ENCODE results near the gene DNAJC3. TPM values are rescaled to one million over a fixed set of nuclear protein-coding genes. Genes with fewer than 3 reads are reported as not detected.
A peak's percentile ranks its signal among the peaks of the same experiment; 100 is the strongest.

DNAJC3 gene
- total RNA-seq, 2 experiments from 2014 or later = 17.6 to 17.7 TPM

DNA sequence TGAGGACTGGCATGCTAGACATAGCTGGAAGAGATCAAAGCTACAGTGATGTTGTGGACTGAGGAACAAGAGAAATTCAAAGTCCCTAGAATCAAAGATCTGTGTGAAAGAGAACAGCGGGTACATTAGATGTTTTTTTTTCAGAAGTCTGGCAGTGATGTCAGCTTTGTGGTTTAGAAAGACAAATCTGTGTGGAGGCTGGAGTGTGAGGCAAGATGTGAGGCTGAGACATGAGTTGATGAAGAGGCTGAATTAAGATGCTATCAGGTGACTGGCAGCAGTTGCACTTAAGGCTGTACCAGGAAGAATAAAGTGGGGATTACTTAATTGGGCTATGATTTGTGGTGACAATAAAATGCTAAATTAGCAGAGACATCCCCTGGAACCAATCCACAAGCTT lies 46.5 kb downstream of the DNAJC3 start:
- Mint-ChIP-seq H3K4me1 (ENCODE audit: low read depth) (peaks cover 38% of the 10 kb centered on the region), H3K36me3 (ENCODE audit: low read depth) (peaks cover 74% of the 10 kb centered on the region), H3K4me3 (no peak overlapping the region), H3K9me3 (peaks cover 4% of the 10 kb centered on the region), H3K27me3 (no peaks in the 10 kb centered on the region), H3K27ac (peak overlapping the region; percentile 26)
- no peak for DNase-seq
- H3K36me3 ChIP-seq (ENCODE audit: insufficient read depth, low read length) = peaks cover 22% of the 10 kb centered on the region
- no peaks in the 10 kb centered on the region for H3K4me1 ChIP-seq (ENCODE audit: insufficient read depth, low read length)
- ChIA-PET POLR2A (interaction anchor here (0.5 kb wide), 1 partner anchor 83 kb away, joined by 3 read pairs; no protein-coding TSS in a partner anchor), CTCF (no interaction called here)
- no peak overlapping the region for H3K27ac ChIP-seq (ENCODE audit: low read depth in 1 of 2, low read length in 2 of 2)
- intact Hi-C loops (cut with DNase I, micrococcal nuclease) = loop anchor here in 1 of 2 experiments (10.0 kb wide), 1 partner anchor 49 kb away; the partner anchor contains the start of gene DNAJC3
- H3K9me3 ChIP-seq (ENCODE audit: control insufficient read depth in 1 of 2, insufficient read depth in 1 of 2, low read length in 2 of 2) = no peaks in the 10 kb centered on the region
- no peak overlapping the region for H3K4me3 ChIP-seq (ENCODE audit: low read length)
- no peaks in the 10 kb centered on the region for H3K27me3 ChIP-seq (ENCODE audit: control insufficient read depth in 1 of 2, insufficient read depth in 2 of 2, low read length in 2 of 2)
- TF ChIP-seq, protein P1, sequence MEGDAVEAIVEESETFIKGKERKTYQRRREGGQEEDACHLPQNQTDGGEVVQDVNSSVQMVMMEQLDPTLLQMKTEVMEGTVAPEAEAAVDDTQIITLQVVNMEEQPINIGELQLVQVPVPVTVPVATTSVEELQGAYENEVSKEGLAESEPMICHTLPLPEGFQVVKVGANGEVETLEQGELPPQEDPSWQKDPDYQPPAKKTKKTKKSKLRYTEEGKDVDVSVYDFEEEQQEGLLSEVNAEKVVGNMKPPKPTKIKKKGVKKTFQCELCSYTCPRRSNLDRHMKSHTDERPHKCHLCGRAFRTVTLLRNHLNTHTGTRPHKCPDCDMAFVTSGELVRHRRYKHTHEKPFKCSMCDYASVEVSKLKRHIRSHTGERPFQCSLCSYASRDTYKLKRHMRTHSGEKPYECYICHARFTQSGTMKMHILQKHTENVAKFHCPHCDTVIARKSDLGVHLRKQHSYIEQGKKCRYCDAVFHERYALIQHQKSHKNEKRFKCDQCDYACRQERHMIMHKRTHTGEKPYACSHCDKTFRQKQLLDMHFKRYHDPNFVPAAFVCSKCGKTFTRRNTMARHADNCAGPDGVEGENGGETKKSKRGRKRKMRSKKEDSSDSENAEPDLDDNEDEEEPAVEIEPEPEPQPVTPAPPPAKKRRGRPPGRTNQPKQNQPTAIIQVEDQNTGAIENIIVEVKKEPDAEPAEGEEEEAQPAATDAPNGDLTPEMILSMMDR (IDR thresholded peaks at IDR 0.05) = no peak
- ATAC-seq (ENCODE audit: poor library complexity) = no peak

GRCh38 chr13:95724252-95724651 lies 47.3 kb downstream of the DNAJC3 start:
- intact Hi-C loops (cut with DNase I, micrococcal nuclease) = loop anchor here in 1 of 2 experiments (10.0 kb wide), 1 partner anchor 49 kb away; the partner anchor contains the start of gene DNAJC3
- H3K27ac ChIP-seq (ENCODE audit: low read depth in 1 of 2, low read length in 2 of 2) = no peak overlapping the region
- peaks cover 18% of the 10 kb centered on the region for H3K36me3 ChIP-seq (ENCODE audit: insufficient read depth, low read length)
- Mint-ChIP-seq H3K4me1 (ENCODE audit: low read depth) (peaks cover 32% of the 10 kb centered on the region), H3K4me3 (no peak overlapping the region), H3K27me3 (no peaks in the 10 kb centered on the region), H3K27ac (no peak overlapping the region), H3K9me3 (peaks cover 5% of the 10 kb centered on the region), H3K36me3 (ENCODE audit: low read depth) (peaks cover 74% of the 10 kb centered on the region)
- H3K9me3 ChIP-seq (ENCODE audit: control insufficient read depth in 1 of 2, insufficient read depth in 1 of 2, low read length in 2 of 2) = no peaks in the 10 kb centered on the region
- no peaks in the 10 kb centered on the region for H3K27me3 ChIP-seq (ENCODE audit: control insufficient read depth in 1 of 2, insufficient read depth in 2 of 2, low read length in 2 of 2)
- DNase-seq (no peak), ATAC-seq (ENCODE audit: poor library complexity) (no peak)
- H3K4me1 ChIP-seq (ENCODE audit: insufficient read depth, low read length) = no peaks in the 10 kb centered on the region
- POLR2A ChIA-PET = no interaction called here
- no peak overlapping the region for H3K4me3 ChIP-seq (ENCODE audit: low read length)
- TF ChIP-seq, protein P1 (IDR thresholded peaks at IDR 0.05) = no peak
- CTCF ChIA-PET = no interaction called here

DNA sequence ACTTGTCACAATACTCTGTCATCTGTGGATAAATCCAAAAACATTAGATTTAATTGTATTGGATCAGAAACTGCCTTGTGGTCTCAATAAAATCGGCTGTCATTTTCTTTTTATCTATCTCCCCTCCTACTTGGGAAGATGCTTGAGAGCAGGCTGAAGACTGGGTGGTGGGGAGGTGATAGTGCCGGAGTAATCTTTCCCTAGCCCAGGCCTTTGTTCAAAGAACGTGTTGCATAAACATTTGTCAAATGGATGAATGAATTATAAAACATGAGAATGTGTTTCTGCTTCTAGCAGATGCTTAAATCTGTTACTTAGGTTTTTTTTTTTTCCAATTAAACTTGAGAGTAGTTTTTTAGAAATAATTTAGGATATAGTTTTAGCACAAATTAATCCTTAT lies 49.9 kb downstream of the DNAJC3 start:
- TF ChIP-seq, protein P1 (IDR thresholded peaks at IDR 0.05) = no peak
- DNase-seq (no peak), ATAC-seq (ENCODE audit: poor library complexity) (no peak)
- H3K36me3 Mint-ChIP-seq (ENCODE audit: low read depth) = peaks cover 93% of the 10 kb centered on the region
- no peaks in the 10 kb centered on the region for H3K27me3 ChIP-seq (ENCODE audit: control insufficient read depth in 1 of 2, insufficient read depth in 2 of 2, low read length in 2 of 2)
- no peak overlapping the region for H3K4me3 Mint-ChIP-seq
- no peaks in the 10 kb centered on the region for H3K4me1 ChIP-seq (ENCODE audit: insufficient read depth, low read length)
- H3K9me3 ChIP-seq (ENCODE audit: control insufficient read depth in 1 of 2, insufficient read depth in 1 of 2, low read length in 2 of 2) = peaks cover 5 to 11% of the 10 kb centered on the region in 2 experiments
- H3K4me3 ChIP-seq (ENCODE audit: low read length) = no peak overlapping the region
- CTCF ChIA-PET = no interaction called here
- peaks cover 12% of the 10 kb centered on the region for H3K9me3 Mint-ChIP-seq
- no peaks in the 10 kb centered on the region for H3K27me3 Mint-ChIP-seq
- intact Hi-C loops (cut with DNase I, micrococcal nuclease) = loop anchor here in 1 of 2 experiments (10.0 kb wide), 1 partner anchor 52 kb away; the partner anchor contains the start of gene DNAJC3
- peaks cover 32% of the 10 kb centered on the region for H3K36me3 ChIP-seq (ENCODE audit: insufficient read depth, low read length)
- no peak overlapping the region for H3K27ac Mint-ChIP-seq
- POLR2A ChIA-PET = no interaction called here
- H3K27ac ChIP-seq (ENCODE audit: low read depth in 1 of 2, low read length in 2 of 2) = no peak overlapping the region
- peaks cover 24% of the 10 kb centered on the region for H3K4me1 Mint-ChIP-seq (ENCODE audit: low read depth)

Data from CD4-positive, alpha-beta T cell (primary cell).